GM23248 (cell line): ENCODE data around the gene CDKN2AIPNL. TPM values are rescaled to one million over a fixed set of nuclear protein-coding genes. Genes with fewer than 3 reads are reported as not detected.

ENCODE experiments used
- DNase-seq: peaks from one replicate; pipeline ENCODE4 v3.0.0-alpha.2; 2015
- H2AFZ ChIP-seq: fragments of 200-600 bp; sonication (generic); 2 replicates; pipeline ENCODE4 v1.6.1; 2016; ENCODE audit warnings: antibody characterized with exemption
- H3F3A ChIP-seq: fragments of 200-600 bp; sonication (generic); 2 replicates; pipeline ENCODE4 v1.6.1; 2016; ENCODE audit warnings: mild to moderate bottlenecking, antibody characterized with exemption, mixed run types; ENCODE audit not compliant: insufficient read depth
- H3K27ac ChIP-seq: fragments of 200-600 bp; sonication (generic); 2 replicates; pipeline ENCODE4 v1.5.1; 2016; ENCODE audit warnings: mild to moderate bottlenecking
- H3K27me3 ChIP-seq: fragments of 200-600 bp; sonication (generic); replicated peaks from 2 replicates; pipeline ENCODE4 v1.6.1; 2016; ENCODE audit warnings: mild to moderate bottlenecking; ENCODE audit not compliant: insufficient read depth
- H3K36me3 ChIP-seq: fragments of 200-600 bp; sonication (generic); 2 replicates; pipeline ENCODE4 v1.6.1; 2016; ENCODE audit warnings: low read depth, mild to moderate bottlenecking
- H3K4me1 ChIP-seq: fragments of 200-600 bp; sonication (generic); 2 replicates; pipeline ENCODE4 v1.6.1; 2016; ENCODE audit warnings: mild to moderate bottlenecking; ENCODE audit not compliant: insufficient read depth
- H3K4me2 ChIP-seq: fragments of 200-600 bp; sonication (generic); one replicate; pipeline ENCODE4 v1.6.1; 2016; ENCODE audit warnings: mild to moderate bottlenecking; ENCODE audit not compliant: unreplicated experiment
- H3K4me3 ChIP-seq: fragments of 200-600 bp; sonication (generic); 2 replicates; pipeline ENCODE4 v1.5.1; 2016; ENCODE audit warnings: mild to moderate bottlenecking
- H3K79me2 ChIP-seq: fragments of 200-600 bp; sonication (generic); 2 replicates; pipeline ENCODE4 v1.6.1; 2016; ENCODE audit warnings: mild to moderate bottlenecking; ENCODE audit not compliant: insufficient read depth
- H3K9ac ChIP-seq: fragments of 200-600 bp; sonication (generic); 2 replicates; pipeline ENCODE4 v1.6.1; 2016; ENCODE audit warnings: mild to moderate bottlenecking
- H3K9me2 ChIP-seq: fragments of 200-600 bp; sonication (generic); 2 replicates; pipeline ENCODE4 v1.6.1; 2016; ENCODE audit warnings: mixed run types, mild to moderate bottlenecking, moderate library complexity; ENCODE audit not compliant: insufficient read depth
- H3K9me3 ChIP-seq: fragments of 200-600 bp; sonication (generic); one replicate; pipeline ENCODE4 v1.6.1; 2017; ENCODE audit warnings: low read depth
- H4K20me1 ChIP-seq: fragments of 200-600 bp; sonication (generic); 2 replicates; pipeline ENCODE4 v1.6.0; 2016; ENCODE audit not compliant: insufficient read depth
- EZH2 ChIP-seq: fragments of 200-600 bp; sonication (generic); IDR thresholded peaks from 2 replicates; pipeline ENCODE4 v1.6.1; 2018; ENCODE audit warnings: antibody characterized with exemption, mild to moderate bottlenecking; ENCODE audit not compliant: insufficient read depth, poor library complexity, severe bottlenecking
- EZH2phosphoT487 ChIP-seq: fragments of 200-600 bp; sonication (generic); IDR thresholded peaks from 2 replicates; pipeline ENCODE4 v1.6.1; 2018; ENCODE audit warnings: antibody characterized with exemption, moderate library complexity, mild to moderate bottlenecking, low read depth; ENCODE audit not compliant: insufficient read depth
- WGBS, 2 experiments: methylation state at CpG; one replicate each; pipeline ENCODE4 v1.1.6; 2015 to 2017; ENCODE audit warnings: low lambda C conversion rate in 2 of 2, low coverage in 1 of 2; ENCODE audit errors: missing lambda C conversion rate in 2 of 2; 5-methylcytosine and 5-hydroxymethylcytosine counted together
- in situ Hi-C: fragments of 300-500 bp; cut with MboI; formaldehyde crosslinking; loops from 2 replicates; pipeline ENCODE4 v1.15.0; 2020
- polyA plus RNA-seq: library from polyadenylated mRNA; unstranded; fragments of >200 nt; fragmentation: Nextera tagmentation; extraction: Ambion mirVana; gene quantifications from 2 replicates; pipeline ENCODE4 v1.2.1, GENCODE V29; 2016
- total RNA-seq: library from RNA; depleted of rRNA; stranded (reverse); fragments of >200 nt; shearing (Covaris generic); gene quantifications from 2 replicates; pipeline ENCODE4 v1.2.3, GENCODE V29; 2014; rRNA removed

The CDKN2AIPNL gene
- total and polyA plus RNA-seq, 2 experiments from 2014 or later, result 26.0 to 39.9 TPM

GRCh38 chr5:134355681-134356080 is 56.0 kb downstream of the CDKN2AIPNL start:
- no peak overlapping the region for H3K27ac ChIP-seq
- no peaks in the 10 kb centered on the region for H3K36me3 ChIP-seq
- H3K9me3 ChIP-seq, result no peaks in the 10 kb centered on the region
- no peak for DNase-seq
- H3K4me2 ChIP-seq, result no peak overlapping the region
- H3K4me1 ChIP-seq, result no peaks in the 10 kb centered on the region
- 96 to 97% methylated on average over 5 of the region's 5 CpGs for WGBS, 2 experiments
- no peaks in the 10 kb centered on the region for H4K20me1 ChIP-seq
- no peaks in the 10 kb centered on the region for H3K9me2 ChIP-seq
- 0 out of 2 replicates have a peak, but pooled peaks cover 19% of the 10 kb centered on the region for H3K79me2 ChIP-seq
- no peaks in the 10 kb centered on the region for H3F3A ChIP-seq
- H3K4me3 ChIP-seq, result no peak overlapping the region
- in situ Hi-C loops, result no loop called here
- no peak overlapping the region for H3K9ac ChIP-seq
- H2AFZ ChIP-seq, result no peak overlapping the region
- no peaks in the 10 kb centered on the region for H3K27me3 ChIP-seq
- TF ChIP-seq EZH2phosphoT487 (no peak), EZH2 (no peak)

Other genes starting within 250 kb of the CDKN2AIPNL start
- gene SKP1, start 234.9 kb downstream of the CDKN2AIPNL start, total RNA-seq, result 238 and 245 TPM in 2 replicates
- 1,125 and 1,145 TPM in 2 replicates for gene SKP1, start 234.9 kb downstream of the CDKN2AIPNL start, polyA plus RNA-seq
- 184 and 193 TPM in 2 replicates for gene PPP2CA, start 185.8 kb downstream of the CDKN2AIPNL start, total RNA-seq
- 223 and 249 TPM in 2 replicates for gene PPP2CA, start 185.8 kb downstream of the CDKN2AIPNL start, polyA plus RNA-seq
- 0.65 TPM in 1 of 2 replicates, not detected in the other for gene CDKL3, start 44.7 kb downstream of the CDKN2AIPNL start, total RNA-seq
- 3.9 and 4.1 TPM in 2 replicates for gene CDKL3, start 44.7 kb downstream of the CDKN2AIPNL start, polyA plus RNA-seq
- gene UBE2B, start 40.3 kb downstream of the CDKN2AIPNL start, total RNA-seq, result 15.7 and 21.7 TPM in 2 replicates
- gene UBE2B, start 40.3 kb downstream of the CDKN2AIPNL start, polyA plus RNA-seq, result 350 and 376 TPM in 2 replicates
- 18.0 and 20.9 TPM in 2 replicates for gene JADE2, start 113.8 kb upstream of the CDKN2AIPNL start, total RNA-seq
- 7.1 and 8.0 TPM in 2 replicates for gene JADE2, start 113.8 kb upstream of the CDKN2AIPNL start, polyA plus RNA-seq
- 40.7 and 57.2 TPM in 2 replicates for gene SAR1B, start 220.9 kb upstream of the CDKN2AIPNL start, total RNA-seq
- gene SAR1B, start 220.9 kb upstream of the CDKN2AIPNL start, polyA plus RNA-seq, result 87.4 and 89.2 TPM in 2 replicates
- gene SEC24A, start 236.9 kb upstream of the CDKN2AIPNL start, total RNA-seq, result 32.0 and 41.7 TPM in 2 replicates
- gene SEC24A, start 236.9 kb upstream of the CDKN2AIPNL start, polyA plus RNA-seq, result 19.3 and 19.7 TPM in 2 replicates